HPDE6-E6E7 (cell line): ENCODE data around the gene PDE1A.
A peak's percentile ranks its signal among the peaks of the same experiment; 100 is the strongest.

Experiments
- DNase-seq: peaks from one replicate; pipeline ENCODE4 v3.0.0; 2011; ENCODE audit warnings: missing footprints; ENCODE audit errors: extremely low spot score

Gene PDE1A

GRCh38 chr2:182426918-182427240 is at the start of gene PDE1A:
PDE1A (minus strand) TSS chr2:182427036.
- DNase-seq = no peak

DNA sequence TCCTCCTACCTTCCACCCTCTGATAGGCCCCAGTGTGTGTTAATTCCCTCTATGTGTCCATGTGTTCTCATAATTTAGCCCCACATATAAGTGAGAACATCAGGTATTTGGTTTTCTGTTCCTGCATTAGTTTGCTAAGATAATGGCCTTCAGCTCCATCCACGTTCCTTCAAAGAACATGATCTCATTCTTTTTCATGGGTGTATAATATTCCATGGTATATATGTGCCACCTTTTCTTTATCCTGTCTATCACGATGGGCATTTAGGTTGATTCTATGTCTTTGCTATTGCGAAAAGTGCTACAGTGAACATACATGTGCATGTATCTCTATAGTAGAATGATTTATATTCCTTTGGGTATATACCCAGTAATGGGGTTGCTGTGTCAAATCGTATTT is 46.8 kb upstream of the PDE1A start:
- DNase-seq = no peak

DNA sequence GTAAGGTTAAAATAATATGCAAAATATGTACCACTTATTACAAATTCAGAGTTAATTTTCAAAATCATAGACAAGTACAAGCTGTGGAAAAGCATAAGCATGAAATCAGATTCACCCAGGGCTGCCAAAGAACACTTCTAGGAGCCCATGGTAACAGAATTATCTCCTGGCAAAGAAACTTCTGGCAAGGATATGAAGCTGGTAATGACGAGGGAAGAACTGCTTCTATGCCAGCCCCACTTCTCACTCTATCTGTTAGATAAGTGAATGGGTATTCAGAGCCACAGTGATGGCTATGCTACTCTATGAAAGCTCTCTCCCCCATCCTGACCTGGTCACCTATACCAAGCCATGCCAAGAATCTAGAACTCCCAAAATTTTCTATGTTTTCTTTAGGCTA is 36.9 kb upstream of the PDE1A start:
- DNase-seq = no peak

- DNase-seq = no peak
Measured at GRCh38 chr2:182456784-182457183, 29.9 kb upstream of the PDE1A start.

DNA sequence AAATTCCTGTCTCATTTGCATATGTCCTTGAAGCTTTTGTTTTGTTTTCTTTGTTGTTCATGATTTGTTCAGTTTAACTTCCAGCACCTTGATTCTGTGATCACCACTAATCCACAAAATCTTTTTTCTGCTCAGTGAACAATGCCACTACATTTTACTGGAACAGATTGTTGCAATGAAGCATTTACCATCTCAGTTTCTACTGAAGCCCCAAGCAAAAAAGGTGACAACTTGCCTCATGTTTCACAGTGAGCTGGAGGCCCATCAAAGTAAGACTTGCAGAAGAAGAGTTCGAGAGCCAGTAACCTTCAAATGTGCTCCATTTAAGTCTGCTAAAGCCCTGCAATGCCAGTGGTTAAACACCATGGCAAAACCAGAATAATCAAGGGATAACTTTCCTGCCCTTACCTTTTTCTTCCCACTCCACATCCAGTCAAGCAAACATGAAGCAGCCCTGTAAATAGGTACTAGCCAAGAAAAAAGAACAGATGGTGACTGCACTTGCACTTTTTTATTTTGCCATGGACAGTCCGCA is 25.7 kb upstream of the PDE1A start:
- DNase-seq = no peak

GRCh38 chr2:182448371-182448770 is 21.5 kb upstream of the PDE1A start:
- DNase-seq = no peak

DNA sequence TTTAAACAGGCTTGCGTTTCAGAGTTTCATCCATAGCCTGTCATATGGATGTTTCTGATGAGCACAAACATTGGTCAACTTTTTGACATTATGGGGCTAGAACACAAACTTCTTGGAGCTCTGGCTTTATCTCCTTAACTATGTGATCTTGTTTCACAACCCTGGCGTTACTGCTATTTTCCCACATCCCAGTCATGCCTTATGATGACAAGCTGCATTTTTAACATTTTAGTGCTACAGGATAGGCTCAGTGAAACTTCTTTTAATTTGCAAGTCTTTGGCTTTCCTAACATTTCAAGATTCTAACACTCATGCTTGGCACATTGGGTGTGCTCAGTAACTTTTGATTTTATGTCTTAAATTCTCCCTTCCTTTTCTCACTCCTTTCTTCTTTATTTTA is 21.0 kb upstream of the PDE1A start:
- DNase-seq = no peak

DNA sequence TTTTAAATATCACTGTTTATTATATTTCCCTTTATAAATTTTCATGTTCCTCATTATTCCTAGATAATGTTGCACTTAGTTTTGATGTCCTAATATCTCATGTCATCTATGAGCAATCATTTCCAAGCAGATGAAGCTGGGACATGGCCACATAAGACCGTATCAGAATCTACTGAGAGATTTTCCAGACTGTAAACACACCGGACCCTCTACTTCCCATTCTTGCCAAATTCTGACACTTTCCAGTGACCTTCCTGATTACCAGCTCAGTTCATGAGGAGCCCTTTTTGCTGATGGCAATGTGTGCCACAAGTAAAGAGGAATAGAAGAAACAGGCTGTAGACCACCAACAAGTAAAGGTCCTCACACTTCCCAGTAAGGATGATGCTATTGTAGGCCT is 20.3 kb upstream of the PDE1A start:
- no peak for DNase-seq

GRCh38 chr2:182446087-182446486 is 19.3 kb upstream of the PDE1A start:
- DNase-seq = no peak

DNA sequence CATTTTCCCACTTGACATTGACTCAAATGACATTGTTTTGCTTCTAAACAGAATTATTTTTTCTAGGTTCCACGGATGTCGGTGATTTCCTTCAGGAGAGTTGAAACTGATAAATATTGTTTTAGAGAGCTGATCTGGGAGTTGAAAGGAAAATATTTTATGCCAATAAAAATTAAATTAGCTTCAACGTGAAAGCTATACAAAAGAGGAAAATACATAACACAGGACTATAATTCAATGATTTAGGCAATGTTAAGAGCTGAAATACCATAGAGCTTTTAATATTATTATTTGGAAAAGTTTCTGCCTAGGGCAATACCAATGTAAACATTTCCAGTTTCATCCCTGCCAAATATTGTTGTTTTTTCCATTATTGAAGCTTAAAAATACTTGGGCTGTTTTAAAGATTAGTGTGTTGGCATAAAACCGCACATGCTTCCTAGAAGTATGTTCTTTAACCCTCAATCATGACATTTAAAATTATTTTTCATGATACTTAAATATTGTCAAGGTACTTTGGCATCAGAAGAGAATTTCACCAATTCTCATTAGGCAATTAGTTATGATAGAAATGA is 18.6 kb upstream of the PDE1A start:
- no peak for DNase-seq

- no peak for DNase-seq
Measured at GRCh38 chr2:182444806-182445205, 18.0 kb upstream of the PDE1A start.

DNA sequence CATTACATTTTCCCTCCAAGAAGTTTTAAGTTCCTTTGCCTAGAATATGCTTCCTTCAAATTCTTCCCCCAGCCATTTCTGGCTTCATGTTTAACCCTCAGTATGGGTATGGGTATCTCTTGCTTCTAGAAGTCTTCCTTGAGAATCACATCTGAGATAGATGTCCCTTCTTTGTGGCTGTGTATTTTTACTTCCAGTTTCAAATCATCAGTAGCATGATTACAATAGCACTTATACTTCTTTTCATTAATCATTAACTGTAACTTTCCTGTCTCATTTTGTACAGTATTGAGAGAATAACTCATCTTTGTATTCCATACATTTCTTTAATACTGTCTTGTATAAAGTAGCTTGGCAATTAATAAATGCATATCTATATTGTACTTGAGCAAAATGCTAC is 17.3 kb upstream of the PDE1A start:
- DNase-seq = no peak

- DNase-seq = no peak
Measured at GRCh38 chr2:182436252-182436651, 9.4 kb upstream of the PDE1A start.

GRCh38 chr2:182435754-182436153 is 8.9 kb upstream of the PDE1A start:
- DNase-seq = peak; percentile 2

- no peak for DNase-seq
Measured at GRCh38 chr2:182432051-182432450, 5.2 kb upstream of the PDE1A start.

- DNase-seq = no peak
Measured at GRCh38 chr2:182428476-182428875, 1.6 kb upstream of the PDE1A start.

- DNase-seq = no peak
Measured at GRCh38 chr2:182426082-182426917, 536 bp downstream of the PDE1A start.

GRCh38 chr2:182422864-182423263 is 4.0 kb downstream of the PDE1A start:
- DNase-seq = no peak

DNA sequence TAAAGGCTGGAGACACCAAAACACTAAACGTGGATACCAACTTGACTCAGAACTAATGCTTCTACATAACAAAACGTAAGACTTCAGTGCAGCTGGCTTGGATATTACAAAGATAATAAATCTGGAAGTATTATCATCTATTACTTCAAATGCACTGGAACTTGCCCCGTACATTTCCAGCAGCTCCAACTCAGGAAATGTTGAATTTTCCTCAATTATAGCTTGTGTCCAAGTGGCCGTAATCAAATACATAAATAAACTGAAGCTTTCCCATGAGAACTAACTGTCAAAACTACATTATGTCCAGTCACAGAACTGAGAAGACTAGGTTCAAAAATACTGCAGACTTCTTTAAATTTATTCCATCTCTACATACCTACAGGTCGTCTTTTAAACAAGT is 6.2 kb downstream of the PDE1A start:
- no peak for DNase-seq

GRCh38 chr2:182416861-182417260 is 10.0 kb downstream of the PDE1A start:
- DNase-seq = no peak

GRCh38 chr2:182416191-182416590 is 10.6 kb downstream of the PDE1A start:
- no peak for DNase-seq

- no peak for DNase-seq
Measured at GRCh38 chr2:182415771-182416170, 11.1 kb downstream of the PDE1A start.

DNA sequence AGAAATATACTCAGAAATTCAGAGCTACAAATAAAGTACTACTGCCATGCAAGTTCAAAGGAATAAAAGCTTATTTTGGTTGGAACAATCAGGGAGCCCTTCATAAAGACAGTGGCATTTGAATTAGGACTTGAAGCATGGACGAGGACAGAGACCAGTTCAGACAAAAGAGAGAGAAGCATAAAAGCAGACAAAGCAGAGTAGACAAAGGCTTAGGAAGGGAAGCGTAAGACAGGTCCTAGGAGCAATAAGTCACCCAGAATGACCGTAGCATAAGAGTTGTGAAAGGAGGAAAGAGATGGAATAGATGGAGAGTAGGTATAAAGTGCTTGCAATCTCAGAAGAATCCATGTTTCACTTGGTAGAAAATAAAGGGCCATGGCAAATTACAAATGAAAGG is 14.0 kb downstream of the PDE1A start:
- no peak for DNase-seq

DNA sequence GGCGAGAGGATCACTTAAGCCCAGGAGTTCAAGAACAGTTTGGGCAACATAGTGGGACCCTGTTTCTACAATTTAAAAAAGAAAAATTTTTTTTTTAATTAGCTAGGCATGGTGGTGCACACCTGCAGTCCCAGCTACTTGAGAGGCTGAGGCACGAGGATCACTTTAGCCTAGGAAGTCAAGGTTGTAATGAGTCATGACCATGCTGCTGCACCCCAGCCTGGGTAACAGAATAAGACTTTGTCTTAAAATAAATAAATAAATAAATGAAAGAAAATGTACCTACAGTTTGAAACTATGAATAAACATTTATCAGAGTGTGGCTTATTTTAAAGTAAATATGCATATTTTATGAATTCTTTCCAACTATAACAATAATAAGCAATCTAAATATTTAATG is 16.7 kb downstream of the PDE1A start:
- no peak for DNase-seq
